Transverse colon (tissue), 4 donors: ENCODE measurements around the gene TSPAN10. TPM values are rescaled to one million over a fixed set of nuclear protein-coding genes. Genes with fewer than 3 reads are reported as not detected.

ENCODE experiments used
- DNase-seq: peaks from one replicate; pipeline ENCODE4 v3.0.0-alpha.2; 2019
- H3K27ac ChIP-seq, 4 donors: fragments of 200-600 bp; sonication (generic); 2 replicates each; pipeline ENCODE4 v1.5.1; 2016 to 2018; ENCODE audit warnings: inconsistent platforms in 4 of 4
- H3K27me3 ChIP-seq: fragments of 200-600 bp; sonication (generic); 2 replicates; pipeline ENCODE4 v1.5.1; 2017; ENCODE audit warnings: inconsistent platforms
- H3K36me3 ChIP-seq, 4 donors: fragments of 200-600 bp; sonication (generic); 2 replicates each; pipeline ENCODE4 v1.5.1; 2017 to 2019; ENCODE audit warnings: inconsistent platforms in 4 of 4
- H3K4me1 ChIP-seq, 4 donors: fragments of 200-600 bp; sonication (generic); 2 replicates each; pipeline ENCODE4 v1.5.1; 2017 to 2020; ENCODE audit warnings: inconsistent platforms in 4 of 4
- H3K4me3 ChIP-seq, 4 donors: fragments of 200-600 bp; sonication (generic); 1 replicate in 1 of 4; 2 replicates in 3 of 4; pipeline versions ENCODE4 v1.5.1 to v1.6.1; 2017 to 2019; ENCODE audit warnings: inconsistent platforms in 4 of 4
- H3K9me3 ChIP-seq, 2 donors: fragments of 200-600 bp; sonication (generic); 2 replicates each; pipeline ENCODE4 v1.5.1; 2017 to 2019; ENCODE audit warnings: inconsistent platforms in 2 of 2
- EP300 ChIP-seq: sonication (generic); formaldehyde crosslinking; IDR thresholded peaks from one replicate; pipeline ENCODE4 v1.6.1; 2017; ENCODE audit warnings: antibody characterized with exemption, low read depth
- POLR2A ChIP-seq: fragments of 450-650 bp; IDR thresholded peaks from one replicate; pipeline ENCODE4 v1.6.1; 2016; ENCODE audit warnings: antibody characterized with exemption, mild to moderate bottlenecking, moderate library complexity
- POLR2AphosphoS5 ChIP-seq, 3 donors: sonication (generic); formaldehyde crosslinking; IDR thresholded peaks; one replicate each; pipeline ENCODE4 v1.6.1; 2016; ENCODE audit warnings: antibody characterized with exemption in 3 of 3
- WGBS, 2 donors: methylation state at CpG; one replicate each; pipeline ENCODE4 v1.1.5; 2018; ENCODE audit warnings: low coverage in 1 of 2; 5-methylcytosine and 5-hydroxymethylcytosine counted together
- in situ Hi-C, 4 donors: fragments of 200-750 bp; cut with MboI; loops; one replicate each; pipeline versions ENCODE4 v1.15.0 to v1.15.1; 2017; ENCODE audit warnings: low sequenced_read_pairs in 3 of 4, low pct_ligation_motif_present in 1 of 4, low pct_unique_long_range_greater_than_20kb in 1 of 4
- intact Hi-C: fragments of 100-400 bp; cut with DNase I; formaldehyde crosslinking; loops from one replicate; pipeline ENCODE4 v1.15.1; 2023; ENCODE audit warnings: low total_unique reads
- small RNA-seq, 4 donors: library from RNA; depleted of rRNA; stranded (forward); fragments of <200 nt; gene quantifications; one replicate each; pipeline ENCODE3, GENCODE V24; 2016
- total RNA-seq, 4 donors: library from RNA; depleted of rRNA; stranded (reverse); fragments of >200 nt; gene quantifications; one replicate each; pipeline ENCODE4 v1.1.0, GENCODE V29; 2016
- TF ChIP-seq, protein P1 (sequence below), 5 experiments: fragments of 200-600 bp in 3 of 5; fragments of 450-650 bp in 2 of 5; sonication (generic) in 3 of 5; IDR thresholded peaks; 1 replicate in 2 of 5; 2 replicates in 3 of 5; pipeline ENCODE4 v1.5.1; 2016 to 2017; ENCODE audit warnings: antibody characterized with exemption in 5 of 5, inconsistent platforms in 3 of 5, mild to moderate bottlenecking in 2 of 5, moderate library complexity in 1 of 5

The TSPAN10 gene
- total RNA-seq, 4 donors from 2014 or later: 0.48 to 0.55 TPM; not detected in 2

DNA sequence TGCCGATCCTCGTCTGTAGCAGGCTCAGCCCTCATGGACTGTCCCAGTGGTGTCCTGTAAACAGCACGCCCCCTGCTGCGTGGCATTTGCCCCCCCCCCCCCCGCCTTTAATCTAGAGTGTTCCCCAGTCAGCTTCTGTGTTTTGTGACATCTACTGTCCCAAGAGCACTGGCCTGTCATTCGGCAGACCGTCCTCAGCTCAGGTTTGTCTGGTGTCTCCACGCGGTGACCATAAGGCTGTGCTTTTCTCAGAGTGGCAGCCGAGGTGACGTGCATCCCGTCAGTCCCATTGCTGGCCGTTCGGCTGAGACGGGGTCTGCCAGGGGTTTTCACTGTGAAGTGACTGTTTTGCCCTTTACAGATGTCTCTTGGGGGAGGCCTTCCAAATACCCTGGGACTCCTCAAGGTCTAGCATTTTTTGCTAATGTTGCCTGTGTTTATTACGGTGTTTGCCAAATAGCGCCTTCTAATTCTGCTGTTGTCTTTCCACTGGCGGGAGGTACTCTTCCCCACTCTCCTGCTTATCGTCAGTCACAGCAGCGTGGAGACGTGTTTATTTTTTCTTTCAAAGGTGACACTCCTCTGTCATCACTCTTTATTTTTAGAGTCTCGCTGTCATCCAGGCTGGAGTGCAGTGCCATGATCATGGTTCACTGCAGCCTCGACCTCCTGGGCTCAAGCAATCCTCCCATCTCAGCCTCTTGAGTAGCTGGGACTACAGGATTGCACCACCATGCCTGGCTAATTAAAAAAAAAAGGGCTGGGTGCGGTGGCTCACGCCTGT is 60.5 kb downstream of the TSPAN10 start:
- 76 to 84% methylated on average over 7 to 24 of the region's 25 CpGs for WGBS, 2 donors
- intact Hi-C loops: no loop called here

More for the DNA sequence above, 60.5 kb downstream of the TSPAN10 start:
- TF ChIP-seq POLR2A: no peak
- TF ChIP-seq, protein P1, sequence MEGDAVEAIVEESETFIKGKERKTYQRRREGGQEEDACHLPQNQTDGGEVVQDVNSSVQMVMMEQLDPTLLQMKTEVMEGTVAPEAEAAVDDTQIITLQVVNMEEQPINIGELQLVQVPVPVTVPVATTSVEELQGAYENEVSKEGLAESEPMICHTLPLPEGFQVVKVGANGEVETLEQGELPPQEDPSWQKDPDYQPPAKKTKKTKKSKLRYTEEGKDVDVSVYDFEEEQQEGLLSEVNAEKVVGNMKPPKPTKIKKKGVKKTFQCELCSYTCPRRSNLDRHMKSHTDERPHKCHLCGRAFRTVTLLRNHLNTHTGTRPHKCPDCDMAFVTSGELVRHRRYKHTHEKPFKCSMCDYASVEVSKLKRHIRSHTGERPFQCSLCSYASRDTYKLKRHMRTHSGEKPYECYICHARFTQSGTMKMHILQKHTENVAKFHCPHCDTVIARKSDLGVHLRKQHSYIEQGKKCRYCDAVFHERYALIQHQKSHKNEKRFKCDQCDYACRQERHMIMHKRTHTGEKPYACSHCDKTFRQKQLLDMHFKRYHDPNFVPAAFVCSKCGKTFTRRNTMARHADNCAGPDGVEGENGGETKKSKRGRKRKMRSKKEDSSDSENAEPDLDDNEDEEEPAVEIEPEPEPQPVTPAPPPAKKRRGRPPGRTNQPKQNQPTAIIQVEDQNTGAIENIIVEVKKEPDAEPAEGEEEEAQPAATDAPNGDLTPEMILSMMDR (IDR thresholded peaks at IDR 0.05): no peak
- no peak for TF ChIP-seq POLR2AphosphoS5 (IDR thresholded peaks at IDR 0.05)
- no peak for TF ChIP-seq EP300
- Histone ChIP-seq H3K27ac (no peak overlapping the region), H3K27me3 (no peaks in the 10 kb centered on the region), H3K4me3 (no peak overlapping the region), H3K9me3 (no peaks in the 10 kb centered on the region), H3K4me1 (peaks cover 13 to 21% (median 15%) of the 10 kb centered on the region in 4 donors), H3K36me3 (peaks cover 0 to 60% (median 23%) of the 10 kb centered on the region in 4 donors)
- in situ Hi-C loops: no loop called here
- no peak for DNase-seq

Small RNA genes lying within 50 kb of the gene (small RNA-seq; reads per million reads assigned to genes)
- 0 to 0.28 (median 0.06) reads per million in 4 donors for gene MIR6786

Other genes with a start within 250 kb of the TSPAN10 start
- gene BAHCC1, start 241.7 kb upstream of the TSPAN10 start, total RNA-seq: 100 to 1,000 TPM in 1 of 4 donors, 10 to 100 TPM in 2, 1 to 10 TPM in 1; 8.7 to 133 (median 12.4) TPM
- 1,000 to 10,000 TPM; 2,099 to 4,882 (median 4,009) TPM for gene ACTG1, start 124.4 kb upstream of the TSPAN10 start, total RNA-seq
- gene FSCN2, start 108.8 kb upstream of the TSPAN10 start, total RNA-seq: 10 to 100 TPM in 2 of 4 donors, 1 to 10 TPM in 2; 2.3 to 36.4 (median 17.2) TPM
- gene FAAP100, start 84.8 kb upstream of the TSPAN10 start, total RNA-seq: 10 to 100 TPM; 26.2 to 90.5 (median 37.4) TPM
- gene NPLOC4, start 84 bp upstream of the TSPAN10 start, total RNA-seq: 100 to 1,000 TPM in 1 of 4 donors, 10 to 100 TPM in 3; 59.9 to 323 (median 84.6) TPM
- gene PDE6G, start 19.3 kb downstream of the TSPAN10 start, total RNA-seq: not detected
- 10 to 100 TPM; 21.4 to 63.6 (median 41.2) TPM for gene OXLD1, start 29.4 kb downstream of the TSPAN10 start, total RNA-seq
- 10 to 100 TPM in 3 of 4 donors, 1 to 10 TPM in 1; 7.6 to 21.3 (median 13.5) TPM for gene CCDC137, start 29.5 kb downstream of the TSPAN10 start, total RNA-seq
- gene ARL16, start 46.6 kb downstream of the TSPAN10 start, total RNA-seq: 10 to 100 TPM; 16.3 to 52.0 (median 33.1) TPM
- 100 to 1,000 TPM in 3 of 4 donors, 10 to 100 TPM in 1; 96.1 to 205 (median 150) TPM for gene HGS, start 46.8 kb downstream of the TSPAN10 start, total RNA-seq
- gene MRPL12, start 66.2 kb downstream of the TSPAN10 start, total RNA-seq: 100 to 1,000 TPM in 3 of 4 donors, 10 to 100 TPM in 1; 75.4 to 206 (median 114) TPM
- 10 to 100 TPM; 25.1 to 64.8 (median 46.6) TPM for gene SLC25A10, start 75.1 kb downstream of the TSPAN10 start, total RNA-seq
- gene GCGR, start 167.0 kb downstream of the TSPAN10 start, total RNA-seq: under 1 TPM in 2 of 4 donors, not detected in 2; 0.14 to 0.64 TPM
- 10 to 100 TPM; 23.3 to 44.0 (median 33.2) TPM for gene MCRIP1, start 196.1 kb downstream of the TSPAN10 start, total RNA-seq
- under 1 TPM in 1 of 4 donors, not detected in 3; 0.68 TPM for gene PPP1R27, start 197.9 kb downstream of the TSPAN10 start, total RNA-seq
- gene P4HB, start 223.3 kb downstream of the TSPAN10 start, total RNA-seq: 100 to 1,000 TPM; 486 to 732 (median 556) TPM
- 100 to 1,000 TPM; 189 to 480 (median 323) TPM for gene ARHGDIA, start 234.1 kb downstream of the TSPAN10 start, total RNA-seq